HepG2 (cell line): ENCODE measurements around the gene MEGF11. TPM values are rescaled to one million over a fixed set of nuclear protein-coding genes. Genes with fewer than 3 reads are reported as not detected.

Experiments
- ATAC-seq: fragments of 200-7000 bp; cut with Tn5 transposase; 3 replicates; pipeline ENCODE4 v1.9.1; 2020; ENCODE audit warnings: mild to moderate bottlenecking, moderate library complexity
- BruUV-seq: library from RNA; stranded (reverse); fragments of 400-500 nt; replicated peaks from 2 replicates; lab custom pipeline; 2021; lab: Mats Ljungman, UMichigan
- CTCF ChIA-PET: fragments of 300-600 bp; formaldehyde crosslinking; extraction: SDS; loops from one replicate; lab custom pipeline; 2021; ENCODE audit warnings: low total read pairs, inconsistent platforms, low intra/inter-chr PET ratio; lab: Yijun Ruan, JAX
- POLR2A ChIA-PET: fragments of 350-600 bp; sonication (Branson Sonifier 250); formaldehyde crosslinking; loops from one replicate; lab custom pipeline; 2020; ENCODE audit warnings: antibody characterized with exemption, inconsistent platforms; lab: Yijun Ruan, JAX
- DNase-seq: peaks from one replicate; pipeline ENCODE4 v3.0.0-alpha.2; 2015; ENCODE audit warnings: low spot score
- FAIRE-seq: peaks from 3 replicates; lab custom pipeline; 2011; peaks lifted over from hg19 to GRCh38; lab: Jason Lieb, UNC
- H2AFZ ChIP-seq: one replicate; pipeline ENCODE4 v1.6.1; 2011; ENCODE audit warnings: low read length, inconsistent platforms
- H3K27ac ChIP-seq: fragments of 300-600 bp; 3 replicates; pipeline ENCODE4 v1.8.0; 2011; ENCODE audit warnings: mixed run types, mild to moderate bottlenecking, mixed read lengths, low read length, inconsistent platforms; ENCODE audit not compliant: insufficient read depth; ENCODE audit errors: extremely low read length
- H3K27me3 ChIP-seq, 2 experiments: fragments of 200-600 bp in 1 of 2; 2 replicates in 1 of 2; 3 replicates in 1 of 2; pipeline versions ENCODE4 v1.6.0 to v1.8.0; 2011; ENCODE audit warnings: low read length in 2 of 2, mild to moderate bottlenecking in 2 of 2, moderate library complexity in 2 of 2, inconsistent platforms in 1 of 2; ENCODE audit not compliant: insufficient read depth in 2 of 2, control insufficient read depth in 1 of 2
- H3K36me3 ChIP-seq, 2 experiments: fragments of 200-600 bp in 1 of 2; replicated peaks in 1 of 2; 2 replicates in 1 of 2; 3 replicates in 1 of 2; pipeline versions ENCODE4 v1.5.1 to v1.8.0; 2011; ENCODE audit warnings: low read length in 2 of 2, inconsistent platforms in 1 of 2; ENCODE audit not compliant: insufficient read depth in 2 of 2, control insufficient read depth in 1 of 2
- H3K4me1 ChIP-seq: 2 replicates; pipeline ENCODE4 v1.5.1; 2012; ENCODE audit warnings: low read length, inconsistent platforms; ENCODE audit not compliant: insufficient read depth
- H3K4me2 ChIP-seq: 2 replicates; pipeline ENCODE4 v1.6.0; 2011; ENCODE audit warnings: low read depth, low read length, inconsistent platforms
- H3K4me3 ChIP-seq, 3 experiments: fragments of 200-600 bp in 1 of 3; sonication (generic), shearing (Covaris generic) in 1 of 3; replicated peaks in 1 of 3; 2 replicates each; pipeline ENCODE4 v1.5.1; 2011 to 2016; ENCODE audit warnings: low read length in 3 of 3, inconsistent platforms in 2 of 3, low read depth in 2 of 3, mild to moderate bottlenecking in 2 of 3, control low read depth in 1 of 3, mixed read lengths in 1 of 3; ENCODE audit not compliant: insufficient read depth in 1 of 3
- H3K79me2 ChIP-seq: one replicate; pipeline ENCODE4 v1.6.1; 2011; ENCODE audit warnings: low read length, inconsistent platforms; ENCODE audit not compliant: insufficient read depth
- H3K9ac ChIP-seq: 2 replicates; pipeline ENCODE4 v1.6.0; 2011; ENCODE audit warnings: mild to moderate bottlenecking, low read depth, low read length, inconsistent platforms; ENCODE audit not compliant: insufficient read depth
- H3K9me3 ChIP-seq: 2 replicates; pipeline ENCODE4 v1.5.1; 2012; ENCODE audit warnings: mild to moderate bottlenecking, low read length
- H4K20me1 ChIP-seq: 2 replicates; pipeline ENCODE4 v1.6.0; 2011; ENCODE audit warnings: inconsistent platforms, mild to moderate bottlenecking, low read length, moderate library complexity; ENCODE audit not compliant: insufficient read depth
- ADNP ChIP-seq: sonication (generic); formaldehyde crosslinking; IDR thresholded peaks from 2 replicates; pipeline ENCODE4 v1.4.0; 2020; ENCODE audit warnings: missing genetic modification reagents
- ARHGAP35 ChIP-seq: sonication (generic); formaldehyde crosslinking; IDR thresholded peaks from 2 replicates; pipeline ENCODE4 v1.9.0; 2022; ENCODE audit warnings: mild to moderate bottlenecking, inconsistent platforms, moderate library complexity, missing genetic modification reagents, borderline replicate concordance
- BCL6 ChIP-seq: IDR thresholded peaks from 2 replicates; pipeline ENCODE4 v1.6.1; 2016; ENCODE audit warnings: missing genetic modification reagents, missing compliant biosample characterization
- BORCS8-MEF2B ChIP-seq: sonication (generic); formaldehyde crosslinking; IDR thresholded peaks from 2 replicates; pipeline ENCODE4 v1.8.0; 2022; ENCODE audit warnings: mild to moderate bottlenecking, missing genetic modification reagents
- CHCHD3 ChIP-seq: sonication (generic); formaldehyde crosslinking; IDR thresholded peaks from 2 replicates; pipeline ENCODE4 v1.8.0; 2022; ENCODE audit warnings: mild to moderate bottlenecking, missing genetic modification reagents, moderate library complexity
- CHD2 ChIP-seq: IDR thresholded peaks from 2 replicates; pipeline ENCODE4 v1.6.1; 2011; ENCODE audit warnings: low read depth, low read length, improper control_type of control experiment
- CSRNP1 ChIP-seq: sonication (generic); formaldehyde crosslinking; IDR thresholded peaks from 2 replicates; pipeline ENCODE4 v1.8.1; 2023; ENCODE audit warnings: mild to moderate bottlenecking, missing genetic modification reagents
- ELF4 ChIP-seq: sonication (generic); formaldehyde crosslinking; IDR thresholded peaks from 2 replicates; pipeline ENCODE4 v1.5.0; 2020; ENCODE audit warnings: missing genetic modification reagents, mild to moderate bottlenecking, moderate library complexity, borderline replicate concordance
- GZF1 ChIP-seq: sonication (generic); formaldehyde crosslinking; IDR thresholded peaks from 2 replicates; pipeline ENCODE4 v1.5.1; 2020; ENCODE audit warnings: mild to moderate bottlenecking, missing genetic modification reagents
- IRF9 ChIP-seq: sonication (generic); formaldehyde crosslinking; IDR thresholded peaks from 2 replicates; pipeline ENCODE4 v1.8.0; 2022; ENCODE audit warnings: missing genetic modification reagents, mild to moderate bottlenecking, borderline replicate concordance
- JDP2 ChIP-seq: sonication (generic); formaldehyde crosslinking; IDR thresholded peaks from 2 replicates; pipeline ENCODE4 v1.8.1; 2022; ENCODE audit warnings: missing genetic modification reagents, borderline replicate concordance
- MZF1 ChIP-seq: sonication (generic); formaldehyde crosslinking; IDR thresholded peaks from 2 replicates; pipeline ENCODE4 v1.8.1; 2023; ENCODE audit warnings: mild to moderate bottlenecking, missing genetic modification reagents, borderline replicate concordance
- SSRP1 ChIP-seq: IDR thresholded peaks from 2 replicates; pipeline ENCODE4 v1.6.1; 2016; ENCODE audit warnings: control low read depth
- TFDP2 ChIP-seq: sonication (generic); formaldehyde crosslinking; IDR thresholded peaks from 2 replicates; pipeline ENCODE4 v1.4.0; 2020; ENCODE audit warnings: missing genetic modification reagents
- YEATS2 ChIP-seq: sonication (generic); formaldehyde crosslinking; IDR thresholded peaks from 2 replicates; pipeline ENCODE4 v1.4.0; 2020; ENCODE audit warnings: missing genetic modification reagents, borderline replicate concordance
- ZNF251 ChIP-seq: sonication (generic); formaldehyde crosslinking; IDR thresholded peaks from 2 replicates; pipeline ENCODE4 v1.9.0; 2021; ENCODE audit warnings: mild to moderate bottlenecking, missing genetic modification reagents
- WGBS: methylation state at CpG from one replicate; pipeline ENCODE4 v1.1.6; 2017; ENCODE audit warnings: low lambda C conversion rate; 5-methylcytosine and 5-hydroxymethylcytosine counted together
- in situ Hi-C: cut with HindIII; loops from 2 replicates; pipeline ENCODE4 v1.10.0; 2017; ENCODE audit warnings: low pct_unique_long_range_greater_than_20kb; ENCODE audit not compliant: extremely low pct_ligation_motif_present
- intact Hi-C: fragments of 100-400 bp; cut with micrococcal nuclease; formaldehyde crosslinking; loops from one replicate; pipeline ENCODE4 v1.10.0; 2022; ENCODE audit not compliant: unreplicated experiment
- polyA plus RNA-seq, 8 experiments: library from polyadenylated mRNA; depleted of rRNA in 3 of 8; stranded (reverse) in 7 of 8; unstranded in 1 of 8; fragments of >200 nt; fragmentation: Illumina TruSeq in 4 of 8; extraction: Trizol in 4 of 8; gene quantifications; 2 replicates each; pipeline versions ENCODE4 v1.2.1 to v1.2.3, GENCODE V29; 2011 to 2016; ENCODE audit warnings: low read depth in 4 of 8, missing spikeins in 1 of 8, mixed read lengths in 1 of 8; ENCODE audit not compliant: insufficient read depth in 1 of 8
- total RNA-seq, 5 experiments: library from RNA; depleted of rRNA; stranded (reverse); fragments of >200 nt; fragmentation: Illumina TruSeq; extraction: Trizol; gene quantifications; 2 replicates each; pipeline ENCODE4 v1.2.3, GENCODE V29; 2016; ENCODE audit warnings: low read depth in 1 of 5
- TF ChIP-seq, protein P1 (sequence below): sonication (generic); formaldehyde crosslinking; IDR thresholded peaks from 2 replicates; pipeline ENCODE4 v1.8.0; 2022; ENCODE audit warnings: mild to moderate bottlenecking, missing genetic modification reagents, borderline replicate concordance
- TF ChIP-seq, protein P2 (sequence below): IDR thresholded peaks from 2 replicates; pipeline ENCODE4 v1.6.1; 2016; ENCODE audit warnings: low read depth

MEGF11 gene
- total and polyA plus RNA-seq, 2 of the 13 experiments (the other 11 are each of a cell fraction or from before 2014, with no cell fraction given): not detected

DNA sequence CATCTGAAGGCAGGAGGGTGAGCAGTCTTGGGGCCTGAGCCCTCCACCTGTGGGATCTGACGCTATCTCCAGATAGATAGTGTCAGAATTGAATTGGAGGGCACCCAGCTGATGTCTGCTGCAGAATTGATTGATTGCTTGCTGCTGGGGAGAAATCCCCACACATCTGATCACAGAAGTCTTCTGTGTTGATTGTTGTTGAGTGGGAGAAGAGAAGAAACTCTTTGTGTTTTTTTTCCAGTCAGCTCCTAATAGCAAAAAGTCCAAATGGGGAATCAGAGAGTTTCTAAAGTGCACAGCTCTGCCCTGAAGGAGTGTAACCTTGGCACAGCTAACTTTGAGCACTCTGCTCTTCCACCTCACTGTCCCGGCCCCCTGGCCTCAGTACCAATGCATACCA is 318.2 kb downstream of the MEGF11 start:
- H3K4me1 ChIP-seq: no peaks in the 10 kb centered on the region
- no peaks in the 10 kb centered on the region for H3K9me3 ChIP-seq
- H3K79me2 ChIP-seq: no peaks in the 10 kb centered on the region
- H2AFZ ChIP-seq: no peak overlapping the region
- no peak for FAIRE-seq
- WGBS: 0% methylated on average over 2 of the region's 2 CpGs
- BruUV-seq: no TSS peak
- no peaks in the 10 kb centered on the region for H3K36me3 ChIP-seq
- no peak overlapping the region for H3K4me2 ChIP-seq
- in situ Hi-C loops: no loop called here
- ChIA-PET POLR2A (no interaction called here), CTCF (no interaction called here)
- no peak for DNase-seq
- H4K20me1 ChIP-seq: no peaks in the 10 kb centered on the region
- no peak overlapping the region for H3K27ac ChIP-seq
- ATAC-seq: no peak
- H3K9ac ChIP-seq: no peak overlapping the region
- H3K27me3 ChIP-seq: peaks cover 0 to 7% of the 10 kb centered on the region in 2 experiments; a peak in 1 of 5 replicates
- H3K4me3 ChIP-seq: no peak overlapping the region
- intact Hi-C loops: no loop called here
- TF ChIP-seq SSRP1 (CRISPR knock-in tag) (no peak), JDP2 (CRISPR knock-in tag) (no peak), IRF9 (CRISPR knock-in tag) (no peak), ADNP (CRISPR knock-in tag) (no peak), CHD2 (no peak), ZNF251 (CRISPR knock-in tag) (no peak), YEATS2 (CRISPR knock-in tag) (no peak), MZF1 (CRISPR knock-in tag) (no peak), CHCHD3 (CRISPR knock-in tag) (no peak), CSRNP1 (CRISPR knock-in tag) (no peak), BORCS8-MEF2B (CRISPR knock-in tag) (no peak), ELF4 (CRISPR knock-in tag) (no peak), TFDP2 (CRISPR knock-in tag) (no peak), BCL6 (CRISPR knock-in tag) (no peak), GZF1 (CRISPR knock-in tag) (no peak), ARHGAP35 (CRISPR knock-in tag) (no peak)
- TF ChIP-seq, protein P1, sequence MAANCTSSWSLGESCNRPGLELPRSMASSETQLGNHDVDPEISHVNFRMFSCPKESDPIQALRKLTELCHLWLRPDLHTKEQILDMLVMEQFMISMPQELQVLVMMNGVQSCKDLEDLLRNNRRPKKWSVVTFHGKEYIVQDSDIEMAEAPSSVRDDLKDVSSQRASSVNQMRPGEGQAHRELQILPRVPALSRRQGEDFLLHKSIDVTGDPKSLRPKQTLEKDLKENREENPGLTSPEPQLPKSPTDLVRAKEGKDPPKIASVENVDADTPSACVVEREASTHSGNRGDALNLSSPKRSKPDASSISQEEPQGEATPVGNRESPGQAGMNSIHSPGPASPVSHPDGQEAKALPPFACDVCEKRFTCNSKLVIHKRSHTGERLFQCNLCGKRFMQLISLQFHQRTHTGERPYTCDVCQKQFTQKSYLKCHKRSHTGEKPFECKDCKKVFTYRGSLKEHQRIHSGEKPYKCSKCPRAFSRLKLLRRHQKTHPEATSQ: no peak
- TF ChIP-seq, protein P2, sequence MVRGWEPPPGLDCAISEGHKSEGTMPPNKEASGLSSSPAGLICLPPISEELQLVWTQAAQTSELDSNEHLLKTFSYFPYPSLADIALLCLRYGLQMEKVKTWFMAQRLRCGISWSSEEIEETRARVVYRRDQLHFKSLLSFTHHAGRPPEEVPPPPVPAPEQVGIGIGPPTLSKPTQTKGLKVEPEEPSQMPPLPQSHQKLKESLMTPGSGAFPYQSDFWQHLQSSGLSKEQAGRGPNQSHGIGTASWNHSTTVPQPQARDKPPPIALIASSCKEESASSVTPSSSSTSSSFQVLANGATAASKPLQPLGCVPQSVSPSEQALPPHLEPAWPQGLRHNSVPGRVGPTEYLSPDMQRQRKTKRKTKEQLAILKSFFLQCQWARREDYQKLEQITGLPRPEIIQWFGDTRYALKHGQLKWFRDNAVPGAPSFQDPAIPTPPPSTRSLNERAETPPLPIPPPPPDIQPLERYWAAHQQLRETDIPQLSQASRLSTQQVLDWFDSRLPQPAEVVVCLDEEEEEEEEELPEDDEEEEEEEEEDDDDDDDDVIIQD (CRISPR knock-in tag): no peak
